Vagina (tissue), 2 donors: ENCODE measurements around the gene DUSP16. TPM values are rescaled to one million over a fixed set of nuclear protein-coding genes. Genes with fewer than 3 reads are reported as not detected.
"Not testable (repeated sequence)": the region's sequence is repeated elsewhere in the genome, so short reads cannot be mapped to it uniquely, and the experiment has no call there.

Experiments used
- DNase-seq, 2 donors: peaks; one replicate each; pipeline ENCODE4 v3.0.0-alpha.2; 2017; ENCODE audit errors: extremely low spot score in 2 of 2
- H3K27ac ChIP-seq: fragments of 200-600 bp; sonication (generic); one replicate; pipeline ENCODE4 v1.5.1; 2019
- H3K27me3 ChIP-seq: fragments of 200-600 bp; sonication (generic); one replicate; pipeline ENCODE4 v1.5.1; 2019
- H3K36me3 ChIP-seq, 2 donors: fragments of 200-600 bp; sonication (generic); one replicate each; pipeline ENCODE4 v1.5.1; 2017 to 2019
- H3K4me1 ChIP-seq: fragments of 200-600 bp; sonication (generic); one replicate; pipeline ENCODE4 v1.5.1; 2019
- H3K4me3 ChIP-seq, 2 donors: fragments of 200-600 bp; sonication (generic); 1 replicate in 1 of 2; 2 replicates in 1 of 2; pipeline ENCODE4 v1.5.1; 2016 to 2019
- H3K9me3 ChIP-seq: fragments of 200-600 bp; sonication (generic); one replicate; pipeline ENCODE4 v1.5.1; 2019
- POLR2A ChIP-seq, 2 donors: fragments of 450-650 bp; IDR thresholded peaks; one replicate each; pipeline ENCODE4 v1.6.1; 2017; ENCODE audit warnings: antibody characterized with exemption in 2 of 2, mild to moderate bottlenecking in 2 of 2, moderate library complexity in 2 of 2
- POLR2AphosphoS5 ChIP-seq, 2 donors: sonication (generic); formaldehyde crosslinking; IDR thresholded peaks; one replicate each; pipeline ENCODE4 v1.9.0; 2017; ENCODE audit warnings: antibody characterized with exemption in 2 of 2, mild to moderate bottlenecking in 2 of 2, low read depth in 1 of 2; ENCODE audit not compliant: insufficient read depth in 1 of 2
- intact Hi-C: fragments of 100-400 bp; cut with DNase I; formaldehyde crosslinking; loops from one replicate; pipeline ENCODE4 v1.15.1; 2023
- total RNA-seq: library from RNA; depleted of rRNA; stranded (reverse); fragments of >200 nt; gene quantifications from one replicate; pipeline ENCODE4 v1.2.3, GENCODE V29; 2016
- TF ChIP-seq, protein P1 (sequence below), 3 experiments: fragments of 450-650 bp in 2 of 3; fragments of 200-600 bp in 1 of 3; sonication (generic) in 1 of 3; IDR thresholded peaks; one replicate each; pipeline ENCODE4 v1.5.1; 2017 to 2019; ENCODE audit warnings: antibody characterized with exemption in 3 of 3, mild to moderate bottlenecking in 2 of 3, moderate library complexity in 2 of 3

The DUSP16 gene
- total RNA-seq, 1 donor from 2014 or later: 30.9 TPM

- TF ChIP-seq POLR2AphosphoS5 (IDR thresholded peaks at IDR 0.05; ENCODE audit: insufficient read depth in 1 of 2, low read depth in 1 of 2) (no peak), POLR2A (IDR thresholded peaks at IDR 0.05) (no peak)
- TF ChIP-seq, protein P1, sequence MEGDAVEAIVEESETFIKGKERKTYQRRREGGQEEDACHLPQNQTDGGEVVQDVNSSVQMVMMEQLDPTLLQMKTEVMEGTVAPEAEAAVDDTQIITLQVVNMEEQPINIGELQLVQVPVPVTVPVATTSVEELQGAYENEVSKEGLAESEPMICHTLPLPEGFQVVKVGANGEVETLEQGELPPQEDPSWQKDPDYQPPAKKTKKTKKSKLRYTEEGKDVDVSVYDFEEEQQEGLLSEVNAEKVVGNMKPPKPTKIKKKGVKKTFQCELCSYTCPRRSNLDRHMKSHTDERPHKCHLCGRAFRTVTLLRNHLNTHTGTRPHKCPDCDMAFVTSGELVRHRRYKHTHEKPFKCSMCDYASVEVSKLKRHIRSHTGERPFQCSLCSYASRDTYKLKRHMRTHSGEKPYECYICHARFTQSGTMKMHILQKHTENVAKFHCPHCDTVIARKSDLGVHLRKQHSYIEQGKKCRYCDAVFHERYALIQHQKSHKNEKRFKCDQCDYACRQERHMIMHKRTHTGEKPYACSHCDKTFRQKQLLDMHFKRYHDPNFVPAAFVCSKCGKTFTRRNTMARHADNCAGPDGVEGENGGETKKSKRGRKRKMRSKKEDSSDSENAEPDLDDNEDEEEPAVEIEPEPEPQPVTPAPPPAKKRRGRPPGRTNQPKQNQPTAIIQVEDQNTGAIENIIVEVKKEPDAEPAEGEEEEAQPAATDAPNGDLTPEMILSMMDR (IDR thresholded peaks at IDR 0.05): no peak
- Histone ChIP-seq H3K27ac (no peak overlapping the region), H3K36me3 (no peaks in the 10 kb centered on the region), H3K9me3 (no peaks in the 10 kb centered on the region), H3K27me3 (no peaks in the 10 kb centered on the region), H3K4me1 (no peaks in the 10 kb centered on the region), H3K4me3 (no peak overlapping the region)
- no peak for DNase-seq
- intact Hi-C loops: no loop called here
Measured at GRCh38 chr12:12600659-12601058, 38.0 kb upstream of the DUSP16 start.

GRCh38 chr12:12599750-12600643 is 37.3 kb upstream of the DUSP16 start:
- Histone ChIP-seq H3K36me3 (no peaks in the 10 kb centered on the region), H3K4me1 (no peaks in the 10 kb centered on the region), H3K27me3 (no peaks in the 10 kb centered on the region), H3K27ac (no peak overlapping the region), H3K4me3 (no peak overlapping the region), H3K9me3 (no peaks in the 10 kb centered on the region)
- DNase-seq: no peak
- intact Hi-C loops: no loop called here
- TF ChIP-seq, protein P1 (IDR thresholded peaks at IDR 0.05): no peak
- TF ChIP-seq POLR2A (IDR thresholded peaks at IDR 0.05) (no peak), POLR2AphosphoS5 (IDR thresholded peaks at IDR 0.05; ENCODE audit: insufficient read depth in 1 of 2, low read depth in 1 of 2) (no peak)

DNA sequence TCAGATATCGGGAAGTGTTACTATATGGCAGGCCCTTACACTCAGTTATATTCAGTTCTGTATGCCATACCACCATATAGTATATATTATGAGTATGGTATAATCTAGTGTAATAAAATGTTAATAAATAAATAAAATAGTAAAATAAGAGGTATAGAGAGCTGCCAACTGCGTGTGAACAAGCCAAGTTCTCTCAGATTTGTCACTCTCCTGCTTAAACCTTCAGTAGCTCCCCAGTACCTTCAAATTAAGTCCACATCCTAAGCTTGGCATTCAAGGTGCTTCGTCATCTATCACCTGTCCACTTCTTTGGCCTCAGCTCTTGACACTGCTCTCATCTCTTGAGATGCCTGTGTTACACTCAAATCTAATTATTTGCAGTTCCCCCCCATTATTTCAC is 36.2 kb upstream of the DUSP16 start:
- TF ChIP-seq, protein P1 (IDR thresholded peaks at IDR 0.05): no peak
- TF ChIP-seq POLR2AphosphoS5 (IDR thresholded peaks at IDR 0.05; ENCODE audit: insufficient read depth in 1 of 2, low read depth in 1 of 2) (no peak), POLR2A (IDR thresholded peaks at IDR 0.05) (no peak)

GRCh38 chr12:12596598-12596997 is 33.9 kb upstream of the DUSP16 start:
- H3K9me3 ChIP-seq, intact Hi-C loops, H3K27me3 ChIP-seq, H3K27ac ChIP-seq, H3K4me3 ChIP-seq, DNase-seq, H3K4me1 ChIP-seq, H3K36me3 ChIP-seq: not testable (repeated sequence)

More for the DNA sequence above, 36.2 kb upstream of the DUSP16 start:
- H3K27me3 ChIP-seq: no peaks in the 10 kb centered on the region
- DNase-seq: no peak
- no peak overlapping the region for H3K27ac ChIP-seq
- H3K4me1 ChIP-seq: no peaks in the 10 kb centered on the region
- H3K9me3 ChIP-seq: no peaks in the 10 kb centered on the region
- H3K36me3 ChIP-seq: no peaks in the 10 kb centered on the region
- intact Hi-C loops: no loop called here
- no peak overlapping the region for H3K4me3 ChIP-seq

- H3K27me3 ChIP-seq, H3K4me3 ChIP-seq, H3K27ac ChIP-seq, DNase-seq, intact Hi-C loops, H3K9me3 ChIP-seq, H3K36me3 ChIP-seq, H3K4me1 ChIP-seq: not testable (repeated sequence)
Measured at GRCh38 chr12:12595929-12596328, 33.3 kb upstream of the DUSP16 start.

DNA sequence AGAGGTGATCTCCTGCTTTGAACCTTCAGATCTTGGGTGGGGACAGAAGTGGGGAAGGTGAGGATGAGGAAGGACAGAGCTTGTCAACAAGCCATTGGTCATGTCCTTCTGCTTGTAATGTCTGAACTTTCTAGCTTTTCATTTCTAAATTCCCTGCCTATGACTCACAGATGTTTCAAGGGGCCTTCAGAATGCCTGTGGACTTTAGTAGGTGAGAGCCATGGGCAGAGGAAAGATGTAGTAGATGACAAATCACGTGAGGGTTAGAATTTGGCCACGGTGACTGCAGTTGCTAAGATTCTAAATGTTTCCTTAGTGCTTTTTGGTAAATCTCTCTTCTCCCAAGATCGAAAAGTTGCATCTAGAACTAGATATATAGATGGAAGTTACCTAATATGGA is 30.3 kb upstream of the DUSP16 start:
- H3K36me3 ChIP-seq: no peaks in the 10 kb centered on the region
- H3K4me1 ChIP-seq: no peaks in the 10 kb centered on the region
- DNase-seq: no peak
- H3K9me3 ChIP-seq: no peaks in the 10 kb centered on the region
- H3K27me3 ChIP-seq: no peaks in the 10 kb centered on the region
- no peak overlapping the region for H3K27ac ChIP-seq
- TF ChIP-seq POLR2A (IDR thresholded peaks at IDR 0.05) (no peak), POLR2AphosphoS5 (IDR thresholded peaks at IDR 0.05; ENCODE audit: insufficient read depth in 1 of 2, low read depth in 1 of 2) (no peak)
- TF ChIP-seq, protein P1 (IDR thresholded peaks at IDR 0.05): no peak
- intact Hi-C loops: no loop called here
- H3K4me3 ChIP-seq: no peak overlapping the region
